Effector memory CD4-positive, alpha-beta T cell (primary cell): ENCODE measurements around the gene CRACR2A.

Source experiments
- DNase-seq, 3 donors: peaks; one replicate each; pipeline ENCODE4 v3.0.0-alpha.2; 2020
- H3K27ac ChIP-seq: 2 replicates; pipeline ENCODE4 v1.7.0; 2013; ENCODE audit warnings: mild to moderate bottlenecking, low read length, moderate library complexity; ENCODE audit not compliant: insufficient read depth, poor library complexity, severe bottlenecking
- H3K27me3 ChIP-seq: replicated peaks from 2 replicates; pipeline ENCODE4 v1.7.0; 2013; ENCODE audit warnings: mild to moderate bottlenecking, low read length; ENCODE audit not compliant: insufficient read depth, control insufficient read depth, poor library complexity, severe bottlenecking
- H3K36me3 ChIP-seq: 2 replicates; pipeline ENCODE4 v1.7.0; 2013; ENCODE audit warnings: mild to moderate bottlenecking, low read length, moderate library complexity; ENCODE audit not compliant: control insufficient read depth, insufficient read depth
- H3K4me1 ChIP-seq: 2 replicates; pipeline ENCODE4 v1.7.0; 2013; ENCODE audit warnings: low read length, mild to moderate bottlenecking; ENCODE audit not compliant: control insufficient read depth, insufficient read depth, poor library complexity, severe bottlenecking
- H3K4me3 ChIP-seq: 2 replicates; pipeline ENCODE4 v1.7.0; 2013; ENCODE audit warnings: low read length, low read depth, mild to moderate bottlenecking; ENCODE audit not compliant: insufficient read depth, poor library complexity, severe bottlenecking
- H3K9me3 ChIP-seq: 2 replicates; pipeline ENCODE4 v1.7.0; 2013; ENCODE audit warnings: mild to moderate bottlenecking, low read length, moderate library complexity; ENCODE audit not compliant: control insufficient read depth

CRACR2A gene

DNA sequence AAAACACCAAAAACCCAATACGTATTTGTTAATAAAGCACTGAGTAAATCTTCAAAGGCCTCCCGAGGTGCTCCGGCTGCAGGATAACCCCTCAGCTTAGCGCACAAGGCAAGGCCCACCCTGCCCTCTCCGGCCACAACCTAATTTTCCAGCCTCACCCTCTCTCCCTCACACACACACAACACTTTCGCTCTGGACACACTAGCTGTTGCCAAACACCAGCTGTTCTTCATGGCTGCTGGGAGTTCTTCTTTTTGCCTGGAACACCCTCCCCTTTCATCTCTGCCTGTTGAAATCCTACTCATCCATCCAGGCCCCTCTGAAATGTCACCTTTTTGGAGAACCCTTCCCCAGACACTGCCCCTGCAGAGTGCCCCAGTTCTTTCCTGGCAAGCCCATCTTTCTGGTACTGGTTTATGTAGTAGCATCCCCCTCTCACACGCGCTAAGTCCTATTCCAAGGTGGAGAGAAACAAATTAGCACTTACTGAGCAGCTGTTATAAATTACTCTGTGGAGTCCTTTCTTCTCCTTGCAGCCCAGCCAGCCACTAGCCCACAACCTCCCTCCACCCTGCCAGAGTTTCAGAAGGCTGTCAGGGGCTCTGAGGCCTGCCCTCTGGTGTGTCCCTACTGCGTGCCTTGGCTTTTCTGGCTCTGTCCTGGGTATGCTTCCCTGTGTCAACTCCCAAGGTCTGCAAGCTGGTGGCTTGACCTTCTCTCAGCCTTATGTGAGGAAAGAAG is 805 bp upstream of the CRACR2A start:
- no peaks in the 10 kb centered on the region for H3K27me3 ChIP-seq
- H3K36me3 ChIP-seq: no peaks in the 10 kb centered on the region
- peak overlapping the region; percentile 72 for H3K4me3 ChIP-seq
- H3K27ac ChIP-seq: peak overlapping the region; percentile 93
- H3K4me1 ChIP-seq: peaks cover 36% of the 10 kb centered on the region
- no peaks in the 10 kb centered on the region for H3K9me3 ChIP-seq
- no peak for DNase-seq

DNA sequence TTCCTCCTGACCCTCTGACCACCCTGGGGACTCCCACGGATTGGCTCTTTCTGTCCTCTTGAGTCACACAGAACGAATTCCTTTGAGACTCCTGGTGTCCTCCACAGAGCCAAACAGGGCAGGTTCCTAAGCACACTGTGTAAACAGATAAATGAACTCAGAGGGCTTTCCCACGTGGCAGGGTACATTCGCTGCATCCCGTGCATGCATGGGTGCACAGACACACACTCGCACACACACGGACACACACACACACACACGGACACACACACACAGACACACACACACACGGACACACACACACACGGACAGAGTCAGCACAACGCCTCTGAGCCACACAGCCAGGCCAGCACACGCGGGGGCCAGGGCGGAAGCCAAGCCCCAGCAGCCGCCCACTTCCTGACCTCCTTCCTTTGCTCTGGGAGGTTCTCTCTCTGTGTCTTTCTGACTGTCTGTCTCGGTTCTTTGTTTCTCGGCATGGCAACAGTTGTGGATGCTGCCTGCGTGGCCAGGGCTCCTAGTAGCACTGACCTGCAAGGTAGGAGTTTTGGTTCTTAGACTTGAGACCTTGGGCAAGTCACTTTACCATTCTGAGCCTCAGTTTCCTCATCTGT is 706 bp downstream of the CRACR2A start:
- DNase-seq: peak; percentile 44 to 55 (median 51)
- Histone ChIP-seq H3K27me3 (no peaks in the 10 kb centered on the region), H3K4me3 (peak overlapping the region; percentile 72), H3K27ac (peak overlapping the region; percentile 93), H3K4me1 (peaks cover 51% of the 10 kb centered on the region), H3K9me3 (no peaks in the 10 kb centered on the region), H3K36me3 (no peaks in the 10 kb centered on the region)

DNA sequence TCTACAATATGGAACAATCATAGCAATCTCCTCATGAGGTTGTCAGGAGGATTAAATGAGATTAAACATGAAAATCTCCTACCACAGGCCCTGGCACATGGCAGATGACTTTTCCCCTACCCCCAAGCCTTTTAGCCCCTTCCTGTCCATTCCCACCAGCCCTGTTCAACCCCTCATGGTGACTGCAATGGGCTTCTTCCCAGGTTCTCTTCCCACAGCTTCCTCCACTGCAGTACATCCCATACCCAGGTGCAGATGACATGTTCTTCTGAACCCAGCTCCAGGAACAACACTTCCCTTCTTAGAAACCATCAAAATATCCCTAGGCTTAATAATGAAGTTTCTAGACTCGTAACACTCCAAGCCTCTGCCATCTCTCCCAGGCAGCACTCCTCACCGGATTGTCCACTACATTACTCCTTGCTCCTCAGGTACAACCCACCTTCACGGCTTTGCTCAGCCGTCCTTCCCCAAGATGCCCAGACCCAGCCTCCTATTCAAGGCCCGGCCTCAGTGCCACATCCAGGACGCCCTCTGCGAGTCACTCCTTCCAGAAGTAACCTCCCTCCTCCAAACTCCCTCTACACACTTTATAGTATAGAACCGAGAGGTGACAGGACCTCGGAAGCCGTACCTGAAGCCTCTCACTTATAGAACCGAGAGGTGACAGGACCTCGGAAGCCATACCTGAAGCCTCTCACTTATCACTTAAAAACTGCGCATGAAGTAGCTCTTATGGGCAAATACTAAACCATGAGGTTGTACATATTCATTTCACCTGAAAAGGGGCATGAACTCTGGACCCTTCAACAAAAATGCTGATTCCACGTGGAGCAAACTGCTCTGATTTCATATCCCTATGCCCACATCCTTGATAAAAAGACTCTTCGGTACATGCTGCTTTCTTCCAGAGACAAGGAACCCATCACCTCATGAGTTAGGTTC is 1.5 kb downstream of the CRACR2A start:
- Histone ChIP-seq H3K4me1 (peaks cover 54% of the 10 kb centered on the region), H3K9me3 (no peaks in the 10 kb centered on the region), H3K27ac (peak overlapping the region; percentile 93), H3K27me3 (no peaks in the 10 kb centered on the region), H3K36me3 (no peaks in the 10 kb centered on the region), H3K4me3 (peak overlapping the region; percentile 72)
- no peak for DNase-seq

DNA sequence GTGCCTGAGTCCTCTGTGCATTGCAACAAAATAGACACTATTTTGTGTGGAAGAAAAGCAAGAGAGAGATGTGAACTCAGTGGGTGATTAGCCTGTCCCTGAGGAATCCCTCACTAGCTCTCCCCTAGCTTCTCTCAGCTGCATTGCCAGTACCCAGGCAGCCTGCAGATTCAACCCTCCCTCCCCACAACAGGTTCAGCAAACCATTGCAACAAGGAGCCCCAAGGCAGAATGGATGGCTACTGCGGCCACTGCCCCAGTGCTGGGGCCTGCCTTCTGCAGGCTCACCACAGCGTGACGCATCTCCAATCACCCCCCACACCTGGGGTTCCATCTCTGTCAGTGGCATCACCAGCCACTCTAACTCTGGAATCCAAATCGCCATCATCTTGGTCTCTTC is 2.3 kb downstream of the CRACR2A start:
- peak overlapping the region; percentile 93 for H3K27ac ChIP-seq
- H3K9me3 ChIP-seq: no peaks in the 10 kb centered on the region
- H3K27me3 ChIP-seq: no peaks in the 10 kb centered on the region
- no peak for DNase-seq
- no peaks in the 10 kb centered on the region for H3K36me3 ChIP-seq
- H3K4me1 ChIP-seq: peaks cover 54% of the 10 kb centered on the region
- no peak overlapping the region for H3K4me3 ChIP-seq

DNA sequence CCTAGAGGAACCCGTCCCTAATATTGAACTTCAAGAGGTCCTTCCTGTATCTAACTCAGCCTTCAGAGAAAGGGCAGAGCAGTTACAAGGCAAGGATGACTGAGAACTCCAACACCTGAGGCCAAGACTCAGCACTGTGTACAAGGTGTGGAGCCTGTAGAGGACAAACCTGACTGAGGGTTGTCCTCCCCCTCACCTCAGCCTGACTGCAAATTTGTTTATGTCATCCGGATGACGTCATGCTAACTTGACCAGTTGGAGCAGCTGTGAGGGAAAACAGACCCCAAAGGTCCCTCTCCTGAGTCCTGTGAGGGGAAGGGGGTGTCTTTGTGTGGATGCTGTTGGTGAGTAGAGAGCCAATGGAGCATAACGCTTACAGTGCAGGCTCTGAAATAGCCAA is 4.3 kb downstream of the CRACR2A start:
- Histone ChIP-seq H3K9me3 (no peaks in the 10 kb centered on the region), H3K4me1 (peaks cover 44% of the 10 kb centered on the region), H3K27ac (no peak overlapping the region), H3K36me3 (no peaks in the 10 kb centered on the region), H3K4me3 (no peak overlapping the region), H3K27me3 (no peaks in the 10 kb centered on the region)
- no peak for DNase-seq

DNA sequence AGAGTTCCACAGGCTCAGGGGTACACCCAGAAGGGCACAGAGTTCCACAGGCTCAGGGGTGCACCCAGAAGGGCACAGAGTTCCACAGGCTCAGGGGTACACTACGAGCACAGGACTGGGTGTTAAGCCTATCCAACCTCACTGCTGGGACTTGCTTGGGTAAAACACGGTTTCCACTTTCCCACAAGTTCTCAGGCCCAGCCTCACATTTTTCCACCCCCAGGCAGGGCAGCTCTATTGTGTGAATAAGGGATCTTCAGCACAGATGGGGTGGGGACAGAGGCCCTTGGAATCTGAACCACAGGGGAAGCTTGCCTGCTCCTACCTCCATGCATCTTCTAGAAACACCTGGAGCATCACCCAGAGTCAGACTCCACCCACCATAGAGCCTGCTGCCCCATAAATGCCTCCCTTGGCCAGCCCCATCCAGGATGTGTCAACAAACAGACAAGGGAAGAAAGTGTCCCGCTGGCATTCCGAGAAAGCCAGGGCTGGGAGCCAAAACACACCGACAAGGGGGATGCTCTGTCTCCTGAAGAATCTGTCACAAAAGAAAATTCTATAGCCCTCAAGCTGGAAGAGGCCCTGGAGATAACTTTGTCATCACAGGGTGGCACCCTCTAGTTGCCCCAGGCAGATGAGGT is 4.8 kb downstream of the CRACR2A start:
- no peaks in the 10 kb centered on the region for H3K36me3 ChIP-seq
- no peaks in the 10 kb centered on the region for H3K9me3 ChIP-seq
- DNase-seq: no peak
- H3K27ac ChIP-seq: peak overlapping the region; percentile 36
- H3K27me3 ChIP-seq: no peaks in the 10 kb centered on the region
- H3K4me1 ChIP-seq: peaks cover 41% of the 10 kb centered on the region
- no peak overlapping the region for H3K4me3 ChIP-seq

DNA sequence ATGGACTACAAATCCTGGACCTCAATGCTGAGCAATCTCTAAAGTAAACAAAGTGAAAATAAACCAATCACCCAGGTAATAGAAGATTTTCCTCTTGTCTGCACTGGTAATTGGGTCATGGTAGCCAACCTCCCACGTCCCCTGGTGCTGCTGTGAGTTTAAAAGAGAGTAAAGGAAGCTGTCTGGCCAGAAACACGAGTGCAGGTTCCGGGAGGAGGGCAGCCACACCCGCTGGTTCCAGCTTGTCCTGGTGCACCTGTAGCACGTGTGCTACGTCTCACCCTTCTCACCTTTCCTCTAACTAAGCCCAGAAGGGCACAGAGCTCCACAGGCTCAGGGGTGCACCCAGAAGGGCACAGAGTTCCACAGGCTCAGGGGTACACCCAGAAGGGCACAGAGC is 5.4 kb downstream of the CRACR2A start:
- Histone ChIP-seq H3K27ac (peak overlapping the region; percentile 36), H3K36me3 (peaks cover 5% of the 10 kb centered on the region), H3K27me3 (no peaks in the 10 kb centered on the region), H3K9me3 (no peaks in the 10 kb centered on the region), H3K4me1 (peaks cover 39% of the 10 kb centered on the region), H3K4me3 (no peak overlapping the region)
- peak in 1 of 3 donors; percentile 16 for DNase-seq

DNA sequence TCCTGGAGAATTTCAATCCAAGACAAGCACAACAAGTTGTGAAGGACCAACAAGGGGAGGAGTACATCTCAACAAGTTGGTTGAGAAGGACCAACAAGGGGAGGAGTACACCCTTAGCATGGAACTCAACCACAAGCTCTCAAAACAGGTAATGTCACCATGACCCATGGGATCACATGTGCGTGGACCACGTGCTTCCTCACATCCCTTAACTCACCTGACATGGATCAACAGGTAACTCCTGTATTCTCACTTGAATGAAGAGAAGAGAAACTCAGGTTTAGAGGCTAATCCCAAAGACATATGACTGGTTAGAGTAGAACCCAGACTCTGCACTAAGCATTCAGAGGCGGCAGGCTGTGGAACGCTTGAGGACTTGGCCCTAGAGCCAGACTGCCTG is 6.2 kb downstream of the CRACR2A start:
- peak overlapping the region; percentile 36 for H3K27ac ChIP-seq
- peaks cover 6% of the 10 kb centered on the region for H3K36me3 ChIP-seq
- peaks cover 31% of the 10 kb centered on the region for H3K4me1 ChIP-seq
- no peak for DNase-seq
- no peaks in the 10 kb centered on the region for H3K27me3 ChIP-seq
- H3K9me3 ChIP-seq: no peaks in the 10 kb centered on the region
- H3K4me3 ChIP-seq: no peak overlapping the region

DNA sequence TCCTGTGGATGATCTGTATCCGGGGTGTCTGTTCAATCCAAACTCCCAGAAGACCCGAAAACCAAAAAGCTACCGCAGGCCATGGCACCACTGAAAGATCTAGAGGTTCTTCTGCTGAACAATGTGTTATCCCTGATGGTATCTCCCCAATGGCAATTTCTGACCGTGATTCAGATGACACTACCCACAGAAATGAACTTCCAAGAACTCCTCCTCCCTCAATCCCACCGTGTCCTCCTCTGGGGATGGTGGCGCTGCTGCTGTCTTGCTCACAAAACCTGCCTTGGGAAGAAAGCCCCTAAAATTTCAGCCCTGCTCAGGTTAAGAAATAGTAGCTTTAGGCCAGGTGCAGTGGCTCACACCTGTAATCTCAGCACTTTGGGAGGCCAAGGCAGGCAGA is 7.8 kb downstream of the CRACR2A start:
- peaks cover 6% of the 10 kb centered on the region for H3K36me3 ChIP-seq
- H3K9me3 ChIP-seq: no peaks in the 10 kb centered on the region
- H3K4me3 ChIP-seq: no peak overlapping the region
- no peak for DNase-seq
- no peaks in the 10 kb centered on the region for H3K27me3 ChIP-seq
- no peak overlapping the region for H3K27ac ChIP-seq
- peaks cover 19% of the 10 kb centered on the region for H3K4me1 ChIP-seq
